Ovary (tissue), 9 donors: ENCODE results near the gene SLC22A14. TPM values are rescaled to one million over a fixed set of nuclear protein-coding genes. Genes with fewer than 3 reads are reported as not detected.

Source experiments
- DNase-seq, 5 donors: peaks; one replicate each; pipeline ENCODE4 v3.0.0-alpha.2; 2019 to 2020
- H3K27ac ChIP-seq, 2 donors: fragments of 200-600 bp; one replicate each; pipeline versions ENCODE4 v1.5.1 to v1.8.0; 2019 to 2022
- H3K27me3 ChIP-seq: fragments of 200-600 bp; one replicate; pipeline ENCODE4 v1.8.0; 2022
- H3K36me3 ChIP-seq: fragments of 200-600 bp; sonication (generic); one replicate; pipeline ENCODE4 v1.5.1; 2019
- H3K4me1 ChIP-seq: one replicate; pipeline ENCODE4 v1.8.1; 2013; ENCODE audit warnings: mild to moderate bottlenecking, moderate library complexity; ENCODE audit not compliant: insufficient read depth
- H3K4me3 ChIP-seq: fragments of 200-600 bp; sonication (generic); one replicate; pipeline ENCODE4 v1.5.1; 2017
- H3K9me3 ChIP-seq, 2 donors: fragments of 200-600 bp in 1 of 2; sonication (generic) in 1 of 2; one replicate each; pipeline versions ENCODE4 v1.5.1 to v1.8.1; 2013 to 2019; ENCODE audit warnings: mild to moderate bottlenecking in 1 of 2, moderate library complexity in 1 of 2
- EP300 ChIP-seq: sonication (generic); formaldehyde crosslinking; IDR thresholded peaks from one replicate; pipeline ENCODE4 v1.6.1; 2017; ENCODE audit warnings: antibody characterized with exemption
- POLR2A ChIP-seq: fragments of 450-650 bp; IDR thresholded peaks from one replicate; pipeline ENCODE4 v1.6.1; 2017; ENCODE audit warnings: antibody characterized with exemption, mild to moderate bottlenecking, moderate library complexity
- WGBS, 3 donors: extraction: QIAGEN DNeasy Blood & Tissue Kit in 1 of 3; methylation state at CpG; one replicate each; pipeline versions ENCODE4 v1.1.5 to v1.1.7; 2013 to 2017; 5-methylcytosine and 5-hydroxymethylcytosine counted together
- intact Hi-C, 4 donors: fragments of 100-400 bp; cut with DNase I; formaldehyde crosslinking; loops; one replicate each; pipeline versions ENCODE4 v1.11.0 to v1.15.1; 2022 to 2023
- polyA plus RNA-seq, 2 donors: library from polyadenylated mRNA; stranded (reverse); fragments of 200-250 nt in 1 of 2; fragments of 350-450 nt in 1 of 2; fragmentation: Illumina TruSeq in 1 of 2; extraction: RNeasy Lipid Tissue Mini Kit (QIAGEN cat#74804) in 1 of 2; gene quantifications; one replicate each; pipeline ENCODE4 v1.2.3, GENCODE V29; 2013 to 2014
- total RNA-seq, 7 donors: library from RNA; depleted of rRNA in 2 of 7; stranded (reverse); fragments of >200 nt in 2 of 7; fragmentation: NEBNext Ultra II Directional in 3 of 7; extraction: Animal tissue kit (Norgen Biotek cat#: 25700) in 3 of 7; gene quantifications; one replicate each; pipeline versions ENCODE4 v1.1.0 to v1.2.4, GENCODE V29; 2016 to 2023
- TF ChIP-seq, protein P1 (sequence below), 3 donors: fragments of 450-650 bp in 2 of 3; fragments of 200-600 bp in 1 of 3; IDR thresholded peaks; one replicate each; pipeline versions ENCODE4 v1.5.1 to v1.8.0; 2016 to 2022; ENCODE audit warnings: antibody characterized with exemption in 3 of 3, mild to moderate bottlenecking in 1 of 3
- donor health status: DM: no; HTN: no; CAD: no; lungs with moderate emphysema.
- donor health status: DM: no; HTN: no; CAD: no.
- donor health status: Bipolar disorder and iron deficiency.
- donor health status: DM: yes; HTN: yes; CAD: no.
- donor health status: DM: no; HTN: no; CAD: no.
- donor health status: DM: yes; HTN: yes; CAD: no.

SLC22A14 gene
- total and polyA plus RNA-seq, 9 donors = 0.12 to 0.55 TPM; not detected in 7

DNA sequence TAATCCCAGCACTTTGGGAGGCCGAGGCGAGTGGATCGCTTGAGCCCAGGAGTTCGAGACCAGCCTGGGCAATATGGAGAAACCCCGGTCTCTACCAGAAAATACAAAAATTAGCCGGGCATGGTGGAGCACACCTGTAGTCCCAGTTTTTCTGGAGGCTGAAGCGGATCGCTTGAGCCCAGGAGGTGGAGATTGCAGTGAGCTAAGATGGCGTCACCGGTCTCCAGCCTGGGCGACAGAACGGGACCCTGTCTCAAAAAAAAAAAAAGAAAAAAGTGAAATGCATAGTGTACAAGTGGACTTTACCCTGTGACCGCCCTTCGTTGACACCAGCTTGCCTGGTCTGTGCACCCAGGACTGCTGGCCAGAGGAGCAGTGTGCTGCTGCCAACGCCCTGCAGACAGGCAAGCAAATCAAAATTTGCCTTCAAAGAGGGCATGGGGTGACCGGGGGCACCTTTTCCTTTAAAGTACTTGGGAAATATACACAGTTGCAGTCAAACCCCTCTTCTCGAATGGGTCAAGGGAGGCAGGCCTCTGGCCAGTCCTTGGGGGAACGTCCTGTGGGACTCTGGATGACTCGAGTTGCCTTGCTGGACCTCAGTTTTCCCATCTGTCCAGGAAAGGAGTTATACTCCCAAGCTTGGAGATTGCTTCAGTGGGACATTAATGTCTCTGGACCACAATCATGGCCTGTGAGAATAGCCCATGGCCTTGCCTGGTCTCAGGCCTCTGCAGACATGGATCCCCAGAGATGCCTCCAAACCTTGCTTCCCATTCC is 65.5 kb downstream of the SLC22A14 start:
- TF ChIP-seq POLR2A = no peak
- no peak for TF ChIP-seq EP300
- TF ChIP-seq, protein P1, sequence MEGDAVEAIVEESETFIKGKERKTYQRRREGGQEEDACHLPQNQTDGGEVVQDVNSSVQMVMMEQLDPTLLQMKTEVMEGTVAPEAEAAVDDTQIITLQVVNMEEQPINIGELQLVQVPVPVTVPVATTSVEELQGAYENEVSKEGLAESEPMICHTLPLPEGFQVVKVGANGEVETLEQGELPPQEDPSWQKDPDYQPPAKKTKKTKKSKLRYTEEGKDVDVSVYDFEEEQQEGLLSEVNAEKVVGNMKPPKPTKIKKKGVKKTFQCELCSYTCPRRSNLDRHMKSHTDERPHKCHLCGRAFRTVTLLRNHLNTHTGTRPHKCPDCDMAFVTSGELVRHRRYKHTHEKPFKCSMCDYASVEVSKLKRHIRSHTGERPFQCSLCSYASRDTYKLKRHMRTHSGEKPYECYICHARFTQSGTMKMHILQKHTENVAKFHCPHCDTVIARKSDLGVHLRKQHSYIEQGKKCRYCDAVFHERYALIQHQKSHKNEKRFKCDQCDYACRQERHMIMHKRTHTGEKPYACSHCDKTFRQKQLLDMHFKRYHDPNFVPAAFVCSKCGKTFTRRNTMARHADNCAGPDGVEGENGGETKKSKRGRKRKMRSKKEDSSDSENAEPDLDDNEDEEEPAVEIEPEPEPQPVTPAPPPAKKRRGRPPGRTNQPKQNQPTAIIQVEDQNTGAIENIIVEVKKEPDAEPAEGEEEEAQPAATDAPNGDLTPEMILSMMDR (IDR thresholded peaks at IDR 0.05) = no peak

DNA sequence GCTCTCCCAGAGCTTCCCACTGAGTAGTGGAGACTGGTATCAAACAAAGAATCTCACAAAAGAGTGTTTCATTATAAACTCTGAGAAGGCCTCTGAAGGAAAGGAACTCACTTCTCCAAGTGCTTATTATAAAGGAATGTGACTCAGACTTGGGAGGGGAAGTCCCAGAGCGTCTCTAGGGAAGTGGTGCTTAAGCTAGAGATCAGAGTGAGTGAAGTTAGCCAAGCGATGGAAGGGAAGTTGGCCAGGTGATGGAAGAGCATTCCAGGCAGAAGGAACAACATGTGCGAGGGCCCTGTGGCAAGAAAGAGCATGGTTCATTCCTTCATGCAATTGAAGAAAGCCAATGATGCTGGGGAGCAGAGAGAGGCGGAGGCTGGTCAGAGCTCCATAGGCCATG is 66.8 kb downstream of the SLC22A14 start:
- Histone ChIP-seq H3K36me3 (no peaks in the 10 kb centered on the region), H3K9me3 (no peaks in the 10 kb centered on the region), H3K27ac (no peak overlapping the region), H3K27me3 (no peaks in the 10 kb centered on the region), H3K4me1 (peaks cover 6% of the 10 kb centered on the region), H3K4me3 (no peak overlapping the region)
- no peak for DNase-seq
- intact Hi-C loops = loop anchor here (5.0 to 10.0 kb wide), 4 partner anchors 128 to 234 kb away; partner anchors contain the start of genes ACAA1 (in 1 of the 4) and MYD88 (in 1 of the 4)
- TF ChIP-seq, protein P1 (IDR thresholded peaks at IDR 0.05) = no peak
- TF ChIP-seq EP300 (no peak), POLR2A (no peak)
- WGBS, 3 donors = 87 to 91% (median 90%) methylated on average over 4 of the region's 4 CpGs

More for the DNA sequence above, 65.5 kb downstream of the SLC22A14 start:
- intact Hi-C loops = loop anchor here (5.0 to 10.0 kb wide), 4 partner anchors 130 to 233 kb away; partner anchors contain the start of genes ACAA1 (in 1 of the 4) and MYD88 (in 1 of the 4)
- Histone ChIP-seq H3K27ac (no peak overlapping the region), H3K4me3 (peak overlapping the region; percentile 58), H3K4me1 (peaks cover 6% of the 10 kb centered on the region), H3K36me3 (no peaks in the 10 kb centered on the region), H3K27me3 (no peaks in the 10 kb centered on the region), H3K9me3 (no peaks in the 10 kb centered on the region)
- WGBS, 3 donors = 65 to 74% (median 68%) methylated on average over 19 of the region's 19 CpGs
- DNase-seq = no peak

DNA sequence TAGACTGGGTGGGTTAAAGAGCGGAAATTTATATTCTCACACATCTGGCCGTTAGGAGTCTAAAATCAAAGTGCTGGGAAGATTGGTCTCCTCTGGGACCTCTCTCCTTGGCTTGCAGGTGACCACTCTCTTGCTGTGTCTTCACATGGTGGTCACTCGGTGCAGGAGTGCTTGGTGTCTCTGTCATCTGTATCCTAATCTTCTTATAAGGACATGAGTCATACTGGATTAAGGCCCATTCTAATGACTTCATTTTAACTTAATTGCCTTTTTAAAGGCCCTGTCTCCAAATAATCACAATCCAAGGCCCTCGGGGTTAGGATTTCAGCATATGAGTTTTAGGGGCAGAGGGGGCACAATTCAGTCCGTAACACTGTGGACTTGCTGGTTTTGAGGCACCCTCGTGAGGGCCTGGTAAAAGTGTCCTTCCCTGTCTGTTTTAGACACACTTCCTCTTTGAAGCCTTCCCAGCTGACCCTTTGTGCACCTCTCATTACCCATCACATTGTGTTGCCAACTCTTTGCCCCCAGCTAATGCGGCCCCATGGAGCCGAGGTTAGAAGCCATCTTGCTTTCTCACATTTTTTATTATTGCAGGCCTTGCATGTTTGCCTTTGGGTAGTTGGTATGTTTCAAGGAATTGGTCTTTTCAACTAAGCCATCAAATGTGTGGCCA is 67.7 kb downstream of the SLC22A14 start:
- no peaks in the 10 kb centered on the region for H3K9me3 ChIP-seq
- DNase-seq = no peak
- H3K27ac ChIP-seq = no peak overlapping the region
- WGBS, 3 donors = 87 to 92% (median 89%) methylated on average over 8 of the region's 8 CpGs
- H3K27me3 ChIP-seq = no peaks in the 10 kb centered on the region
- TF ChIP-seq EP300 = no peak
- TF ChIP-seq, protein P1 (IDR thresholded peaks at IDR 0.05) = no peak
- no peak for TF ChIP-seq POLR2A
- H3K4me1 ChIP-seq = peaks cover 6% of the 10 kb centered on the region
- intact Hi-C loops = loop anchor here (5.0 to 10.0 kb wide), 4 partner anchors 127 to 235 kb away; partner anchors contain the start of genes ACAA1 (in 1 of the 4) and MYD88 (in 1 of the 4)
- H3K36me3 ChIP-seq = no peaks in the 10 kb centered on the region
- H3K4me3 ChIP-seq = no peak overlapping the region

DNA sequence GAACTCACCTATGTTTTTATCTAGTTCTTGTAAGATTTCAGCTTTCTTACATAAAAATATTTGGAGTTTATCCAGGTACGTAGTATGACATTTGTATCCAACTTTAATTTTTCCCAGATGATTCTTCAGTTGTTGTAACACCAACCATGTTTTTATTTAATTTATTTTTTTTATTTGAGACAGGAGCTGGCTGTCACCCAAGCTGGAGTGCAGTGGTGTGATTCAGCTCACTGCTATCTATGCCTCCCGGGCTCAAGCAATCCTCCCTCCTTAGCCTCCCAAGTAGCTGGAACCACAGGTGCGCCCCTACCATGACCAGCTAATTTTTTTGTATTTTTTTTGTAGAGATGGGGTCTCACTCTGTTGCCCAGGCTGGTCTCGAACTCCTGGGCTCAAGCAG is 71.1 kb downstream of the SLC22A14 start:
- no peaks in the 10 kb centered on the region for H3K27me3 ChIP-seq
- intact Hi-C loops = no loop called here
- no peaks in the 10 kb centered on the region for H3K4me1 ChIP-seq
- no peak for TF ChIP-seq EP300
- TF ChIP-seq, protein P1 (IDR thresholded peaks at IDR 0.05) = no peak
- no peak for TF ChIP-seq POLR2A
- no peak for DNase-seq
- no peak overlapping the region for H3K4me3 ChIP-seq
- no peaks in the 10 kb centered on the region for H3K36me3 ChIP-seq
- no peaks in the 10 kb centered on the region for H3K9me3 ChIP-seq
- H3K27ac ChIP-seq = no peak overlapping the region
- WGBS, 3 donors = 72 to 77% (median 74%) methylated on average over 4 of the region's 4 CpGs
